Measurements from ENCODE around the gene KANK3.
"Not testable (repeated sequence)": the region's sequence is repeated elsewhere in the genome, so short reads cannot be mapped to it uniquely, and the experiment has no call there.

Gene KANK3

DNA sequence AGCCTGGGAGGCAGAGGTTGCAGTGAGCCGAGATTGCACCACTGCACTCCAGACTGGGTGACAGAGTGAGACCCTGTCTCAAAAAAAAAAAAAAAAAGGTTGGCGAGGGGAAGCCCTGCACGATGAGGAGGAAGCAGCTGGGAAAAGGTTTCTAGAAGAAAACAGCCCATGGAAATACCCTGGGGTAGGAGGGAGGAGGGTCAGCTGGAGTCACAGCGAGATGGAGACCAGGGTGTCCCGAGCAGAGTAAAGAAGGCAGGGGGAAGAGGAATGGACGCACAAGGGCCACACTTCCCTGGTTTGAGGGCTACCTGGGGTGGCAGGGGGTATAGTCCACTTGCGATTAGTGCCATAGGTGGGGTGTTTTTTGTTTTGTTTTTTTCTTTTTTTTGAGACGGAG is 6.4 kb downstream of the KANK3 start:
- no peak for DNase-seq

DNA sequence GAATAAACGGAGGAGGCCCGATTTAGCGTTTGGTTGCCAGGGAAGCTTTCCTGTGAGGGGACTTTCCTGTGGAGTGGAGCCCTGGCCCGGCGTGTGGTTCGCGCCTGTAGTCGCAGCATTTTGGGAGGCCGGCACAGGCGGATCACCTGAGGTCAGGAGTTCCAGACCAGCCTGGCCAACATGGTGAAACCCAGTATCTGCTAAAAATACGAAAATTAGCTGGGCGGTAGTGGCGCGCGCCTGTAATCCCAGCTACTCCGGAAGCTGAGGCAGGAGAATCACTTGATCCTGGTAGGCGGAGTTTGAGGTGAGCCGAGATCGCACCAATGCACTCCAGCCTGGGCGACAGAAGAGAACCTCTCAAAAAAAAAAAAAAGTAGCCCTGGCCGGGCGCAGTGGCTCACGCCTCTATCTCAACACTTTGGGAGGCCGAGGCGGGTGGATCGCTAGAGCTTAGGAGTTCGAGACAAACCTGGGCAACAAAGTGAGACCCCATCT is 6.9 kb downstream of the KANK3 start:
- DNase-seq: no peak

GRCh38 chr19:8335343-8336071 is 7.6 kb downstream of the KANK3 start:
- no peak for DNase-seq

DNA sequence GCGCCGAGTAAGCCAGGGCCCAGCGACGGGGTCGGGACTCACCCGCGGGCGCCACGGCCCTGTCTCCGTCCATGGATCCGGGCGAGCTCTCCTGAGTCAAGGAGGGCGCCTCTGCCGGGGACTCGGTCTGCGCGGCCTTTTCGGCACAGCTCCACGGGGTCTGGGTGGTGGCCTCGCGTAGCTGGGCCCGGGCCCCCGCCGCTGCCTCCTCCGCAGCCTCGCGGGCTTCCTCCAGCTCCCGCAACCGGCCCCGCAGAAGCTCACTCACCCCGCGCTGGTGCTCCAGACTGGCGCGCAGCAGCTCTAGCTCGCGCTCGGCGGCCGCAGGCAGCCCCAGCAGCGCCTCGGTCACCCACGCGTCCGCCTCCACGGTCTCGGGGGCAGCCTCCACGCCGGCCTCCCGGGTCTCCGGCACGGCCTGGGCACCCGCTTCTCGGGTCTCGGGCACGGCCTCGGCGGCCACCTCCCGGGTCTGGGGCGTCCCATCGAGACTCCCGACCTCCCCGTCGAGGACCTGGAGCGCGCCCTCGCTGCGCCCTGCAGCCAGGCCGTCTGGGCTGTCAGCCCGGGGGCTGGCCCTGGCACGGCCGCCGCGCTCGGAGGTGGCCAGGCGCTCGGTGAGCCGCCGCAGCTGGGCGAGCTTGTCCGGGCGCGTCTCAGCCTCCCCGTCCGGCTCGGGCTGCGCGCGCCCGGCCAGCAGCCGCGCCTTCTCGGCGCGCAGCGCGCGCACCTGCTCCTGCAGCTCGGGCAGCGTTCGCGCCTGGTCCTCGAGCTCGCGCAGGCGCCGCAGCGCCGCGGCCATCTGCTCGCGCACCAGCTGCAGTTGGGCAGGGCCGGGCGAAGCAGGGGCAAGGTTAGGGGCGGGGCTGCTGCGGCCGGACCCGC is 8.4 kb downstream of the KANK3 start:
- DNase-seq: peak; percentile 54

DNA sequence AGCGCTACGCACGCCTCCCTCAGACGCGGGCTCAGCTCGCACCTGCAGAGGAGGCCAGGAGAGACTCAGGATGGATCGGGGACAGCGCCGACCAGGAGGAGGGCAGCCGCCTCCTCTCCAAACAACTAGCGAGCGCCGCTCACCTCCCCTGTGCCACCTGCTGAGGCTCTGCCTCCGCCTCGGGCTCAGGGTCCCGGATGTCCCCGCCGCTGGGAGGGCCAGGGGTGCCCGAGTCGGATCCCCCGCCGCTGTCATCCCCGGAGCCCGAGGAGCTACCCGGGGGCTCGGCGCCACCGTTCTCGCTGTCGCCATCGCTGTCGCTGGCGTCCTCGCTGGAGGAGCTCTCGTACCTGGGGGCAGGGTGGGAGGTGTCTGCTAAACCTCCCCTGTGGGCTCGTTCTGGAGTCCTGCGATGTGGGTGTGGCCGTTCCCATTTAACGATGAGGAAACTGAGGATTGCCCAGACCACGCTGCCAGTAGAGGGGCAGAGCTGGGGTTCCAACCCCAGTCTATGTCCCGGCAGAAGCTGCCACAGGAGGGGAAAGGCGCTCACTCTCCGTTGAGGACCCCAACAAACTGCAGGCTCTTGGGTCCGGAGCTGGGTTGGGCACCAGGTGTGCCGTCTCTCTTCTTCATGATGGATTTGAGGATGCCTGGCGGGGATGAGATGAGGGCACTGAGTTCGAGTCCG is 9.2 kb downstream of the KANK3 start:
- DNase-seq: no peak

- no peak for DNase-seq
Measured at GRCh38 chr19:8332976-8333766, 9.9 kb downstream of the KANK3 start.

GRCh38 chr19:8331263-8331845 is 11.7 kb downstream of the KANK3 start:
- DNase-seq: no peak

GRCh38 chr19:8329996-8330395 is 13.1 kb downstream of the KANK3 start:
- no peak for DNase-seq

GRCh38 chr19:8325454-8325853 is 17.6 kb downstream of the KANK3 start:
- DNase-seq: no peak

GRCh38 chr19:8324186-8325050 is 18.6 kb downstream of the KANK3 start:
- no peak for DNase-seq

DNA sequence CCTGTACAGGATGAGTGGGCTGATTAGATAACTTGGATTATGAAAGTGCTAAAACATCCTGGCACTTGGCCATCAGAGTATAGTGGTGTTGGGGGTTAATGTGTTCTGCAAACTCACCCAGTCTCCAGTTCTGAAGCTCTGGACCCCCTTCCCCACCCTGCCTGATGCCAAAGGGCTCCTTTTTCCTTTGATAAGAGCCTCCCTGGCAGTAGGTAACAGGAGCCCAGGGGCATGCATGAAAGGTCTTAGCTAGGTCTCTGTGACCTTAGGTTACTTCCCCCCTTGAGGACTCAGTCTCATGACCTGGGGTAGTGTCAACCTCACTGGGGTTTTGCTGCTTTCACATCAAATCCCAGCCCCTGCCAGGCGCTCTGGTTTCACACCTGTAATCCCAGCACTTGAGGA is 19.3 kb downstream of the KANK3 start:
- no peak for DNase-seq

GRCh38 chr19:8322638-8322997 is 20.4 kb downstream of the KANK3 start:
- DNase-seq: no peak

DNA sequence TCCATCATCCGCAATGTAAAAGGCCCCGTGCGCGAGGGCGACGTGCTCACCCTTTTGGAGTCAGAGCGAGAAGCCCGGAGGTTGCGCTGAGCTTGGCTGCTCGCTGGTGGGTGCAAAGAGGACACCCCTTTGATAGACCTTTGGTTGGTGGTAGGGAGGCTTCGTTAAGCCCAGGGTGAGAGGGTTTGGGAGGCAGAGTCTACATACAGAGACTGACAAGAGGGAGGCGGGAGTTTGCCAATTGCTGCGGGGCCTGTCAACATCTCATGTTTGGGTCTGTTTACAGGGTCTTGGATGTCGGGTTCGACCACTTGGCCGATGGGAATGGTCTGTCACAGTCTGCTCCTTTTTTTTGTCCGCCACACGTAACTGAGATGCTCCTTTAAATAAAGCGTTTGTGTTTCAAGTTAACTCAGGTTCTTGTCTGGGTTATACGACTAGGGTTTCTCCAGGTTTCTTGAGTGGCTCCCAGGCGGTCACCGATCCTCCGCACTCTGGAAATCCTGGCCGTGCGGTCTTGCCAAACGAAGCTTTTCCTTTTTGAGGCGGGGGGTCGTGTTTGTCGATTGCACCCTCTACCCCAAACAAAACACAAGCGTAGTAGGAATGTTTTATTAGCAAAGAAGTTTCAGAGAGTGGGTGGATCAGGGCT is 20.9 kb downstream of the KANK3 start:
- no peak for DNase-seq

- peak; percentile 96 for DNase-seq
Measured at GRCh38 chr19:8321067-8321985, 21.7 kb downstream of the KANK3 start, which contains the start of the genes NDUFA7 and RPS28. NDUFA7 (minus strand) TSS chr19:8321375; CDS start chr19:8321358, 17 bp downstream. RPS28 (plus strand) TSS chr19:8321496; CDS start chr19:8321531, 35 bp downstream.

GRCh38 chr19:8320564-8321066 is 22.4 kb downstream of the KANK3 start:
- no peak for DNase-seq

- DNase-seq: no peak
Measured at GRCh38 chr19:8319807-8320520, 23.1 kb downstream of the KANK3 start.

DNA sequence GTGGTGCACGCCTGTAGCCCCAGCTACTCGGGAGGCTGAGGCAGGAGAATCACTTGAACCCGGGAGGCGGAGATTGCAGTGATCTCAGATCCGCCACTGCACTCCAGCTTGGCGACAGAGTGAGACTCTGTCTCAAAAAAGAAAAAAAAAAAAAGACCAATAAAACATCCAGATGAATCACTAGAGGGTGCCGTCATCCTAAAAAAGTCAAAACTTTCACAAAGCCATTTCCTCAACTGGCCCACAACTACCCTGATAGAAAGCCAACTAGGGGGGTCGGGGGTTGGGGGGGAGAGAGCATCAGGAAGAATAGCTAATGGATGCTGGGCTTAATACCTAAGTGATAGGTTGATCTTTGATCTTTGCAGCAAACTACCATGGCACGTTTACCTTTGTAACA is 24.2 kb downstream of the KANK3 start:
- DNase-seq: not testable (repeated sequence)

DNA sequence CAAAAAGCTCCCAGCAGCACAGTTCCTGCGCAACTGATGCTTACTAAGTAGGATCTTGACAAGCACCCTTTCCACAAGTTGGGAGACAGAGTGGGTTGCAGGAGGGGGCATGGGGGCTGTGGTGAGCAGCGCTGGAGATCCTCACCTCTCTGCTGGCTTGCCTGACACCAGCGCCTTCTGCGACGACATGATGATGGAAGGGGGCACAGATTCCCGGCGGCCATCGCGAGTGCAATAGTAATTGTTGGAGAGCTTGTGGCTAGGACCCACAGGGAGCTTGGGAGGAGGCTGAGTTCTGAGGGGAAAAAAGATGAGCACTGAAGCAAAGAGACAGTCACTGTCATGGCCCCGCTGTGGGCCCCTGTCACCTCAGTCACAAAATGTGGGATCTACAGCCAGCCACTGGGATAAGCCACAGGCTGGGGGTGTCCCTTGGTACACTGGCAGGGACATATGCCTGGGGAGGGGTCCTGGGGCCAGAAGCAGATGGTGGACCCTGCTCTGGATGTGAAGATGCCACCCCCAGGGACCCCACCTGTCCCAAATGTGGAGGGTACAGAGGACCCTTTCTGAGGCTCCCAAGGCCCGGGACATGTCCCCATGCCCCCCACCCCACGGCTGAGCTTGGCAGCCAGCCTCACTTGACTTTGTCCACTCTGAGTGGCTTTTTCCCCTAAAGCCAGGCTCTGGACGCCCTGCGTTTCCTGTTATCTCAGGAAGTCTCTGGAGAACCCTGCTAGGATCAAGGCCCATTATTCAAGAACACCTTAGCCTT is 26.5 kb downstream of the KANK3 start:
- no peak for DNase-seq

Measured in NCI-H2171 treated with DMSO at 0.1 percent for 48 hours (cell line).